Measurements from ENCODE around the gene OR11A1.

DNA sequence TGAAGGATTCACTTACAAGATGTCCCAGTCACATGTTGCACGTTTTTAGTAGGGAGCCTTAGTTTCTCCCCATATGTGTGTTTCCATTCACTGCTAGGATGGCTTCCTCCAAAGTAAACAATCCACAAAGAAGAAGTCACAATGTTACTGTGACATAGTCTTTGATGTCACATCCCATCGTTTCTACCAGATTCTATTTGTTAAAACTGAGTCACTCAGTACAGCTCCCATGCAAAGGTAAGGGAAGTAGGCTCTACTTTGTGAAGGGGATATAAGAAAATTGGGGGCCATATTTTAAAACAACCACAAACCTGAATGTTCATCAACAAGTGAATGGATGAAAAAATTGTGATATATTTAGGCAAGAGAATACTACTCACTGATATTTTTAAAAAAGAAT, at the start of gene OR11A1, which contains the start of gene OR2H1:
- TF ChIP-seq, protein P1, sequence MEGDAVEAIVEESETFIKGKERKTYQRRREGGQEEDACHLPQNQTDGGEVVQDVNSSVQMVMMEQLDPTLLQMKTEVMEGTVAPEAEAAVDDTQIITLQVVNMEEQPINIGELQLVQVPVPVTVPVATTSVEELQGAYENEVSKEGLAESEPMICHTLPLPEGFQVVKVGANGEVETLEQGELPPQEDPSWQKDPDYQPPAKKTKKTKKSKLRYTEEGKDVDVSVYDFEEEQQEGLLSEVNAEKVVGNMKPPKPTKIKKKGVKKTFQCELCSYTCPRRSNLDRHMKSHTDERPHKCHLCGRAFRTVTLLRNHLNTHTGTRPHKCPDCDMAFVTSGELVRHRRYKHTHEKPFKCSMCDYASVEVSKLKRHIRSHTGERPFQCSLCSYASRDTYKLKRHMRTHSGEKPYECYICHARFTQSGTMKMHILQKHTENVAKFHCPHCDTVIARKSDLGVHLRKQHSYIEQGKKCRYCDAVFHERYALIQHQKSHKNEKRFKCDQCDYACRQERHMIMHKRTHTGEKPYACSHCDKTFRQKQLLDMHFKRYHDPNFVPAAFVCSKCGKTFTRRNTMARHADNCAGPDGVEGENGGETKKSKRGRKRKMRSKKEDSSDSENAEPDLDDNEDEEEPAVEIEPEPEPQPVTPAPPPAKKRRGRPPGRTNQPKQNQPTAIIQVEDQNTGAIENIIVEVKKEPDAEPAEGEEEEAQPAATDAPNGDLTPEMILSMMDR (IDR thresholded peaks at IDR 0.05; ENCODE audit: insufficient read depth, low read length) = no peak
- TF ChIP-seq POLR2AphosphoS5 (IDR thresholded peaks at IDR 0.05; ENCODE audit: low read depth) (no peak), GABPA (IDR thresholded peaks at IDR 0.05; ENCODE audit: low read depth) (no peak)
- TF ChIP-seq, protein P2, sequence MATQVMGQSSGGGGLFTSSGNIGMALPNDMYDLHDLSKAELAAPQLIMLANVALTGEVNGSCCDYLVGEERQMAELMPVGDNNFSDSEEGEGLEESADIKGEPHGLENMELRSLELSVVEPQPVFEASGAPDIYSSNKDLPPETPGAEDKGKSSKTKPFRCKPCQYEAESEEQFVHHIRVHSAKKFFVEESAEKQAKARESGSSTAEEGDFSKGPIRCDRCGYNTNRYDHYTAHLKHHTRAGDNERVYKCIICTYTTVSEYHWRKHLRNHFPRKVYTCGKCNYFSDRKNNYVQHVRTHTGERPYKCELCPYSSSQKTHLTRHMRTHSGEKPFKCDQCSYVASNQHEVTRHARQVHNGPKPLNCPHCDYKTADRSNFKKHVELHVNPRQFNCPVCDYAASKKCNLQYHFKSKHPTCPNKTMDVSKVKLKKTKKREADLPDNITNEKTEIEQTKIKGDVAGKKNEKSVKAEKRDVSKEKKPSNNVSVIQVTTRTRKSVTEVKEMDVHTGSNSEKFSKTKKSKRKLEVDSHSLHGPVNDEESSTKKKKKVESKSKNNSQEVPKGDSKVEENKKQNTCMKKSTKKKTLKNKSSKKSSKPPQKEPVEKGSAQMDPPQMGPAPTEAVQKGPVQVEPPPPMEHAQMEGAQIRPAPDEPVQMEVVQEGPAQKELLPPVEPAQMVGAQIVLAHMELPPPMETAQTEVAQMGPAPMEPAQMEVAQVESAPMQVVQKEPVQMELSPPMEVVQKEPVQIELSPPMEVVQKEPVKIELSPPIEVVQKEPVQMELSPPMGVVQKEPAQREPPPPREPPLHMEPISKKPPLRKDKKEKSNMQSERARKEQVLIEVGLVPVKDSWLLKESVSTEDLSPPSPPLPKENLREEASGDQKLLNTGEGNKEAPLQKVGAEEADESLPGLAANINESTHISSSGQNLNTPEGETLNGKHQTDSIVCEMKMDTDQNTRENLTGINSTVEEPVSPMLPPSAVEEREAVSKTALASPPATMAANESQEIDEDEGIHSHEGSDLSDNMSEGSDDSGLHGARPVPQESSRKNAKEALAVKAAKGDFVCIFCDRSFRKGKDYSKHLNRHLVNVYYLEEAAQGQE (IDR thresholded peaks at IDR 0.05; ENCODE audit: insufficient replicate concordance, low read depth) = no peak

Measured in HL-60 (cell line).